ENCODE results near the gene TRAPPC2B. TPM values are rescaled to one million over a fixed set of nuclear protein-coding genes. Genes with fewer than 3 reads are reported as not detected.

The TRAPPC2B gene
- total and polyA plus RNA-seq, 2 of the 13 experiments (the other 11 are each of a cell fraction or from before 2014, with no cell fraction given) = 13.3 to 17.7 TPM

DNA sequence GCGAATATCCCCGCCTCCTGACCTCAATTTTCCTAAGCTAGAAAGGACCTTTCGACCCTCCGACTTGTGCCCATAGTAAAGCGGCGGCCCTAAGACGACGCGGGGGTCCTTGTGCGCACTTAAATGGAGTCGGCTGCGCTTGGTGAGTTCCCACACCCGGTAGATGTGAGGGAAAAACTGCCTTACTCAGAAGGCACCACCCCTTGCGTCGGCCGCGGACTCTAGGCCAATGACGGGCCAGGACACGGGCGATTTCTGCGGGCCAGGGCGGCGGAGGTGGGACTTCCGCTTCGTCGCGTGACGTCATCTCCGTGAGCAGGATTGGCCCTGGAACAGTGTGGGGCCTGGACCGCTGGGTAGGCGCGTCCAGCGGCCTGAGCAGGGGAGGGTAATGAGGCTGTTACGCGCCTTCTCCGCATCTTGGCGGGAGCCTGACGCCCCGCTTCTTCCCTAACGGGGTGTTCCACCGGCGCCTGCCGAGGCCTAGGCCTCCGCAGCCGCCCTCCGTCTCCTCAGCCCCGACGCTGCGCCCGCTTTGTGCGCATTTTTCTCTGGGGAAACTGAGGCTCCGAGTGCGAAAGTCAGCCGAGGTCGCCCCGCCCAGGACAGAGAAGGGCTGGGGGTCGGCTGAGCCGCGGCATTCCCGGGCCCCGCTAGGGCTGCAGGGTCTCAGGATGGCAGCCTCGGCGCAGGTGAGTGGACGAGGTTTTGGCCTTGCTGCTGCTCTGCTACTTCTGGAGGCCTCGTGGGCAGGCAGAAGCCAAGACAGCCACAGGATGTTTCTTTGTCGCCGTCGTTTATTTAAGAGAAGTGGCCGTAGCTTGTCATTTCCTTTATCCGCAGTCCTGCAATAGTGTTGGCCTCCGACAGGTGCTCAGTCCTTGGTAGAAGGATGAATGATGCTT is 42.9 kb upstream of the TRAPPC2B start, which contains the start of gene ZNF543:
ZNF543 (plus strand) TSS at position 293 of the 905 bp plus-strand sequence; CDS start at position 675, 382 bp downstream.
- 0 out of 5 replicates have a peak, but pooled peaks cover 0 to 4% of the 10 kb centered on the region in 2 experiments for H3K27me3 ChIP-seq (ENCODE audit: control insufficient read depth in 1 of 2, insufficient read depth in 2 of 2, low read length in 2 of 2)
- peaks cover 28% of the 10 kb centered on the region for H3K79me2 ChIP-seq (ENCODE audit: insufficient read depth, low read length)
- peak within 1 kb of the TSS; percentile 79 for H3K4me2 ChIP-seq (ENCODE audit: low read depth, low read length)
- peak within 1 kb of the TSS; percentile 64 for H3K27ac ChIP-seq (ENCODE audit: extremely low read length, insufficient read depth, low read length)
- no peaks in the 10 kb centered on the region for H3K9me3 ChIP-seq (ENCODE audit: low read length)
- H3K36me3 ChIP-seq (replicated peaks in 1 of 2; ENCODE audit: control insufficient read depth in 1 of 2, insufficient read depth in 2 of 2, low read length in 2 of 2) = peaks cover 10 to 21% of the 10 kb centered on the region in 2 experiments; a peak in 4 of 5 replicates
- WGBS (ENCODE audit: low lambda C conversion rate) = 0% methylated on average over 23 of the region's 71 CpGs
- FAIRE-seq (peak; percentile 86), DNase-seq (ENCODE audit: low spot score) (peak; percentile 91), ATAC-seq (peak; percentile 99)
- BruUV-seq (replicated peaks) = TSS peak; percentile 77
- in situ Hi-C loops (cut with HindIII; ENCODE audit: extremely low pct_ligation_motif_present, low pct_unique_long_range_greater_than_20kb) = no loop called here
- peak within 1 kb of the TSS; percentile 84 to 91 (median 88) for H3K4me3 ChIP-seq (replicated peaks in 1 of 3; ENCODE audit: insufficient read depth in 1 of 3, low read depth in 2 of 3, low read length in 3 of 3)
- peak within 1 kb of the TSS; percentile 93 for H3K9ac ChIP-seq (ENCODE audit: insufficient read depth, low read depth, low read length)
- H3K4me1 ChIP-seq (ENCODE audit: insufficient read depth, low read length) = peaks cover 25% of the 10 kb centered on the region
- intact Hi-C loops (cut with micrococcal nuclease; ENCODE audit: unreplicated experiment) = loop anchor here (5.0 kb wide), 1 partner anchor 42 kb away; the partner anchor contains the start of genes TRAPPC2B and ZNF547
- no peaks in the 10 kb centered on the region for H4K20me1 ChIP-seq (ENCODE audit: insufficient read depth, low read length)
- POLR2A ChIA-PET = interaction anchor here (0.7 to 1.0 kb wide), 2 partner anchors 18 to 43 kb away, joined by 3 read pairs; partner anchors contain the start of genes TRAPPC2B and ZNF547
- CTCF ChIA-PET (ENCODE audit: low intra/inter-chr PET ratio, low total read pairs) = no interaction called here
- no peak within 1 kb of the TSS for H2AFZ ChIP-seq (ENCODE audit: low read length)
- TF ChIP-seq, protein P1, sequence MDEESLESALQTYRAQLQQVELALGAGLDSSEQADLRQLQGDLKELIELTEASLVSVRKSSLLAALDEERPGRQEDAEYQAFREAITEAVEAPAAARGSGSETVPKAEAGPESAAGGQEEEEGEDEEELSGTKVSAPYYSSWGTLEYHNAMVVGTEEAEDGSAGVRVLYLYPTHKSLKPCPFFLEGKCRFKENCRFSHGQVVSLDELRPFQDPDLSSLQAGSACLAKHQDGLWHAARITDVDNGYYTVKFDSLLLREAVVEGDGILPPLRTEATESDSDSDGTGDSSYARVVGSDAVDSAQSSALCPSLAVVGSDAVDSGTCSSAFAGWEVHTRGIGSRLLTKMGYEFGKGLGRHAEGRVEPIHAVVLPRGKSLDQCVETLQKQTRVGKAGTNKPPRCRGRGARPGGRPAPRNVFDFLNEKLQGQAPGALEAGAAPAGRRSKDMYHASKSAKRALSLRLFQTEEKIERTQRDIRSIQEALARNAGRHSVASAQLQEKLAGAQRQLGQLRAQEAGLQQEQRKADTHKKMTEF (CRISPR knock-in tag; IDR thresholded peaks at IDR 0.05) = peak; percentile 74
- TF ChIP-seq ZBTB20 (CRISPR knock-in tag; IDR thresholded peaks at IDR 0.05; ENCODE audit: borderline replicate concordance, low read depth) (peak; percentile 65; the same call in 1 of the 2 replicates), FOXC1 (CRISPR knock-in tag; IDR thresholded peaks at IDR 0.05; ENCODE audit: borderline replicate concordance) (peak; percentile 89; the same call in 1 of the 2 replicates), ZNF382 (CRISPR knock-in tag; IDR thresholded peaks at IDR 0.05; ENCODE audit: borderline replicate concordance) (no peak), KMT2B (CRISPR knock-in tag; IDR thresholded peaks at IDR 0.05) (peak; percentile 87), ZNF235 (CRISPR knock-in tag; IDR thresholded peaks at IDR 0.05; ENCODE audit: borderline replicate concordance) (no peak), IKZF1 (IDR thresholded peaks at IDR 0.05) (no peak), MBD4 (IDR thresholded peaks at IDR 0.05; ENCODE audit: borderline replicate concordance, low read length) (no peak), ZNF335 (CRISPR knock-in tag; IDR thresholded peaks at IDR 0.05) (peak; percentile 73; the same call in 1 of the 2 replicates), PPARG (CRISPR knock-in tag; conservative IDR thresholded peaks at IDR 0.05) (no peak), SIX1 (CRISPR knock-in tag; IDR thresholded peaks at IDR 0.05; ENCODE audit: borderline replicate concordance) (no peak), SAP130 (CRISPR knock-in tag; IDR thresholded peaks at IDR 0.05; ENCODE audit: low read depth) (peak; percentile 92), ZNF33A (CRISPR knock-in tag; IDR thresholded peaks at IDR 0.05; ENCODE audit: borderline replicate concordance) (no peak), ZFP36L1 (CRISPR knock-in tag; IDR thresholded peaks at IDR 0.05) (no peak; the same call in 1 of the 2 replicates)
- TF ChIP-seq, protein P2, sequence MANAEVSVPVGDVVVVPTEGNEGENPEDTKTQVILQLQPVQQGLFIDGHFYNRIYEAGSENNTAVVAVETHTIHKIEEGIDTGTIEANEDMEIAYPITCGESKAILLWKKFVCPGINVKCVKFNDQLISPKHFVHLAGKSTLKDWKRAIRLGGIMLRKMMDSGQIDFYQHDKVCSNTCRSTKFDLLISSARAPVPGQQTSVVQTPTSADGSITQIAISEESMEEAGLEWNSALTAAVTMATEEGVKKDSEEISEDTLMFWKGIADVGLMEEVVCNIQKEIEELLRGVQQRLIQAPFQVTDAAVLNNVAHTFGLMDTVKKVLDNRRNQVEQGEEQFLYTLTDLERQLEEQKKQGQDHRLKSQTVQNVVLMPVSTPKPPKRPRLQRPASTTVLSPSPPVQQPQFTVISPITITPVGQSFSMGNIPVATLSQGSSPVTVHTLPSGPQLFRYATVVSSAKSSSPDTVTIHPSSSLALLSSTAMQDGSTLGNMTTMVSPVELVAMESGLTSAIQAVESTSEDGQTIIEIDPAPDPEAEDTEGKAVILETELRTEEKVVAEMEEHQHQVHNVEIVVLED (CRISPR knock-in tag; IDR thresholded peaks at IDR 0.05; ENCODE audit: borderline replicate concordance) = peak; percentile 95
- TF ChIP-seq, protein P3, sequence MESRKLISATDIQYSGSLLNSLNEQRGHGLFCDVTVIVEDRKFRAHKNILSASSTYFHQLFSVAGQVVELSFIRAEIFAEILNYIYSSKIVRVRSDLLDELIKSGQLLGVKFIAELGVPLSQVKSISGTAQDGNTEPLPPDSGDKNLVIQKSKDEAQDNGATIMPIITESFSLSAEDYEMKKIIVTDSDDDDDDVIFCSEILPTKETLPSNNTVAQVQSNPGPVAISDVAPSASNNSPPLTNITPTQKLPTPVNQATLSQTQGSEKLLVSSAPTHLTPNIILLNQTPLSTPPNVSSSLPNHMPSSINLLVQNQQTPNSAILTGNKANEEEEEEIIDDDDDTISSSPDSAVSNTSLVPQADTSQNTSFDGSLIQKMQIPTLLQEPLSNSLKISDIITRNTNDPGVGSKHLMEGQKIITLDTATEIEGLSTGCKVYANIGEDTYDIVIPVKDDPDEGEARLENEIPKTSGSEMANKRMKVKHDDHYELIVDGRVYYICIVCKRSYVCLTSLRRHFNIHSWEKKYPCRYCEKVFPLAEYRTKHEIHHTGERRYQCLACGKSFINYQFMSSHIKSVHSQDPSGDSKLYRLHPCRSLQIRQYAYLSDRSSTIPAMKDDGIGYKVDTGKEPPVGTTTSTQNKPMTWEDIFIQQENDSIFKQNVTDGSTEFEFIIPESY (CRISPR knock-in tag; IDR thresholded peaks at IDR 0.05) = no peak
- TF ChIP-seq, protein P4, sequence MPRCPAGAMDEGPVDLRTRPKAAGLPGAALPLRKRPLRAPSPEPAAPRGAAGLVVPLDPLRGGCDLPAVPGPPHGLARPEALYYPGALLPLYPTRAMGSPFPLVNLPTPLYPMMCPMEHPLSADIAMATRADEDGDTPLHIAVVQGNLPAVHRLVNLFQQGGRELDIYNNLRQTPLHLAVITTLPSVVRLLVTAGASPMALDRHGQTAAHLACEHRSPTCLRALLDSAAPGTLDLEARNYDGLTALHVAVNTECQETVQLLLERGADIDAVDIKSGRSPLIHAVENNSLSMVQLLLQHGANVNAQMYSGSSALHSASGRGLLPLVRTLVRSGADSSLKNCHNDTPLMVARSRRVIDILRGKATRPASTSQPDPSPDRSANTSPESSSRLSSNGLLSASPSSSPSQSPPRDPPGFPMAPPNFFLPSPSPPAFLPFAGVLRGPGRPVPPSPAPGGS (CRISPR knock-in tag; IDR thresholded peaks at IDR 0.05) = peak; percentile 57
